Measurements from ENCODE around the gene UTP18.
A peak's percentile ranks its signal among the peaks of the same experiment; 100 is the strongest.
"Not testable (repeated sequence)": the region's sequence is repeated elsewhere in the genome, so short reads cannot be mapped to it uniquely, and the experiment has no call there.

The UTP18 gene

DNA sequence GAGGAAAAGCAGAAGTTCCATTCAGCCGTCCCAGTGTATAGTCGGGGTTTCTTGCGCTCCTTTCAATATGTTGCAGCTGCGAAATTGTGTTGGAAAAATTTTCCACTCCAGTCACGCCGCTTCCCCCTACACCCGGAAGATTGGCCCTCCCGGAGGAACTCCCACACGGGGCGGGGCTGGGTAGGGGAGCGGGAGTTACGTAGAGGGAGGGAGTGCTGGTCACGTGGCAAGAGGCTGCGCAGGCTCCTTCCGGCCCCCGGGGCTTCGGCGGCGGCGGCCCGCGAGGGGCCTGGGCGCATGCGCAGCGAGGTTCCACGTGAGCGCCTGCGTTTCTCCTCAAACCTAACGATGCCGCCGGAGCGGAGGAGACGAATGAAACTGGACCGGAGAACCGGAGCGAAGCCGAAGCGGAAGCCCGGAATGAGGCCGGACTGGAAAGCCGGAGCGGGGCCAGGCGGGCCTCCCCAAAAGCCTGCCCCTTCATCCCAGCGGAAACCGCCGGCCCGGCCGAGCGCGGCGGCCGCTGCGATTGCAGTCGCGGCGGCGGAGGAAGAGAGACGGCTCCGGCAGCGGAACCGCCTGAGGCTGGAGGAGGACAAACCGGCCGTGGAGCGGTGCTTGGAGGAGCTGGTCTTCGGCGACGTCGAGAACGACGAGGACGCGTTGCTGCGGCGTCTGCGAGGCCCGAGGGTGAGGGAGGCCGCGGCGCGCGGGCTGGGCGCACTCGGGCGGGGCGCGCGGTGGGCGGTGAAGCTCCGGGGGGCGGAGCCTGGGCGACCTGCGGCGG lies at the start of gene UTP18:
Gene UTP18, plus strand, starts transcription at position 310 of the 787 bp plus-strand sequence. Its CDS starts 39 bp downstream, at position 349.
- DNase-seq (ENCODE audit: low spot score), result peak; percentile 97

DNA sequence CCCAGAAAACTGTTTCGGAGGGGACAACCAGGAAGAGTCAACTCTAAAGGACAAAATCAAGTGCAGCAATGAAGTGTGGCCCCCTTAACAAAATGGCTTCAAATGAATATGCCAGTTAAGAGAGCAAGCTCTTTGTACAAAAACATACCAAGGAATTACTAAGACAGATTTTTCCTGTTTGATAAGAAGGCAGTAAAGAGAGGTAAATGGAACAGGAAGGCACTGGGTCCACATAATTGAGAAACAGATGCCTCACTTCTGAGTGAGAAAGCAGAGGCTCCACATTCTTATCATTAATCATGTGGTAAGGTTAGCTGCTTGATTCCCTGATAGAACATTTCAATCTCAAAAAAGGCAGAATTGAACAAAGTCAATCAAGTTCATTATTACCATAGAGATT lies 45.4 kb upstream of the UTP18 start:
- no peak for DNase-seq (ENCODE audit: low spot score)

DNA sequence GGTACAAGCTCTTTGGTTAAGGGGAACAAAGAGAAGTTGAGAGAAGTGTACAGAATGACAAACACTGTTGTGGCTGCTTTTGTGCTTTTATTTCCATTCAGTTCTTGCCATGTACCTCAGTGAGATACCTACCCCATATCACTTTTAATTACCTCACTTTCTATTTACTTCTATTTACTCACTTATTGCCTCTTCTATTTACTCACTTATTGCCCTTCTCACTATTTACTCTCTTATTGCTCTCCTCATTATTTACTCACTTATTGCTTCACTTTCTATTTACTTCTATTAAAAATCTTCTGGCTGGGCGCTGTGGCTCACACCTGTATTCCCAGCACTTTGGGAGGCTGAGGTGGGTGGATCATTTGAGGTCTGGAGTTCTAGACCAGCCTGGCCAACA lies 42.4 kb upstream of the UTP18 start:
- DNase-seq (ENCODE audit: low spot score), result no peak

- no peak for DNase-seq (ENCODE audit: low spot score)
Observed at GRCh38 chr17:51221322-51221721, 39.0 kb upstream of the UTP18 start.

DNA sequence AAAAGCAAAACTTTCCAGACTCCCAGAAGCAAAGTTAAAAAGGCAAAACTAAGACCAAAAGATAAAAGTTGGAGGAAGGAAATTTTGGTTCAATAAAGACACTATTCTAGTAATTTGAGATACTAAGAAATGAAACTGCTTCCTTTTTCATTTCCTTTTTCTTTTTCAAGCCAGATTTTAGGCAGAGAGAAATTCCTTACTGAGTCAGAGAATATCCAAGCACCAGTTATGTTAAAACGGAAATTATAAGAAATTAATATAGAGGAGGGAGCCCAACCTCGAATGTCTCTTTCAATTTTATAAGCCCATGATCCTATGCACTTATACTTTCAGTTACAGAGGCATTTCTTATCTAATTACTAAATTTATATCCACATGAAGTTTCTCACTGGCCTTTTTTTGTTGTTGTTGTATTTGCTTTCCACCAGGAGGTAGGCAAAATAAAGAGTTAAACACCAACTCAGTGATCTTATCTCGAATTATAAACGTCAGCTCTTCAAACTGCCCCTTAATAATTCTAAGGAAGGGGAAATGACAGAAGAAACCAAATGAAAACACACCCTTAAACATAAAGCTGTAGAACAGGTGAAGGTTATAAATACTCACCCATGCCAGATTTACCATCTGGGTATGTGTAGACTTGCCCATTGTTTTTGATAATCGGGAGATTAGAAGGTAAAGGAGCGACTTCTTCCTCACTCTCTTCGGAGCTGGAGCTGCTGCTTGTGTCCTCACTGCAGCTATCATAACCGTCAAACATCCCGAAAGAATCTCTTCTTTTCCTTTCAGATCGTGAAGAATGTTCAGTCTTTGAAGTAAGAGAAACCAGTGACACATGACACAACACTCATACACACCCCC lies 35.7 kb upstream of the UTP18 start:
- DNase-seq (ENCODE audit: low spot score), result no peak

- not testable (repeated sequence) for DNase-seq (ENCODE audit: low spot score)
Observed at GRCh38 chr17:51225523-51225922, 34.8 kb upstream of the UTP18 start.

- no peak for DNase-seq (ENCODE audit: low spot score)
Observed at GRCh38 chr17:51228161-51228560, 32.2 kb upstream of the UTP18 start.

DNA sequence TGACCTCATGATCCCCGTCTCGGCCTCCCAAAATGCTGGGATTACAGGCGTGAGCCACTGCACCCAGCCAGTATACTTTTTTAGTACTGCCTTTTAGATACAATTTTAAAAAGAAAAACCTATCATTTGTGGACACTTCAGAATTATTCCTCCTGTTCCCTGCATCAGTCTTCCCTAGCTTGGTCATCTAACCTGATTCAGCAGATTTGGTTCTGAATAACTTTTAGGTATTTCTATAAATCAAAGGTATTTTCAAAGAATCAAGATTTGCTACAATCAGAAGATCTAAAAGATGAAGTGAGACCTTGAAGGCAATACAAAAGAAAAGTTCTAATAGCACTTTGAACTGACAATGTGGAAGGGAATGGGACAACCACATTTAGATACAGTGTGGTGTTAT lies 30.5 kb upstream of the UTP18 start:
- DNase-seq (ENCODE audit: low spot score), result no peak

DNA sequence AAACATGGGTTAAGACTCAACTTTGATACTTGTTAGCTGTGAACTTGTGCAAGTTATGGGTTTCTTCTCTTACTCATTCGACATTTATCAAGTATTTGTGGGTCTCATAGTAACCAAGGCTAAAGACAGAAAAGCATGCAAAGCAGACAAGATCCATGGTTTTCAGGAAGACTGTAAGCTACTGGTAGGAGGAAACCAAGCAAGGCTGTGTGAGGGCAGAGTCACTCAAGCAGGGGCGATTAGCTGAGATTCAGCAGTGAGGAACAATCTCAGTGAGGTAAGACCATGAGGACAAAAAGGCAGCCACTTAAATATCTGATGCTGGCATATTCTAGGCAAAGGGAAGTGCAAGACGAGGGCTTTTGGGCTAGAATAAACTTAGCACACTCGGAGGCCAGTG lies 30.0 kb upstream of the UTP18 start:
- no peak for DNase-seq (ENCODE audit: low spot score)

DNA sequence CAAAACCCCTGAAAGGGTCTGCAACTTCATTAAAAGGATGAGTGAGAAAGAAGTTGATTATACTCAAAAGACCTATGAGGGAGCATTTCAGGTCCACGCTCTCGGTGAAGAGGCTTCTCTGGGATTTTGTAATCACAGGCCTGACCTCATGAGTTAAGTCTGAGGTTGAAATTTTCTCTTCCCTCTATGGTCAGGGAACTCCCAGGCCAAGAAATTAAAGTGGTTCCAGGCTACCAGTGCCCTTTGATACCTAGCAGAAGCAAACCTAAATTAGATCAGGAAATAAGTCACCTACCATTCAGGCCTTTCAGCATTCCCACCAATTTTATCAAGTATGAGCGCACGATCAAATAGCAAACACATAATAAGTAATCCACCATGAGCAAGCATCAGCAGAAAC lies 28.3 kb upstream of the UTP18 start:
- DNase-seq (ENCODE audit: low spot score), result no peak

DNA sequence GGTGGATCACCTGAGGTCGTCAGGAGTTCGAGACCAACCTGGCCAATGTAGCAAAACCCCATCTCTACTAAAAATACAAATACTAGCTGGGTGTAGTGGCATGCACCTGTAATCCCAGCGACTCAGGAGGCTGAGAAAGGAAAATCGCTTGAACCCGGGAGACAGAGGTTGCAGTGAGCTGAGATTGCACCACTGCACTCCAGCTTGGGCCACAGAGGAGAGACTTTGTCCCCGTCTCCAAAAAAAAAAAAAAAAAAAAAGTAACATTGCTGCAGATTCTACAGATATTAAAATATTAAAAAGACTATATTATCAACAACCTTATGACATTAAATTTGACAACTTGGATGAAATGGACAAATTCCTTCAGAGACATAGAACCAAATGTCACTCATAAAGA lies 26.2 kb upstream of the UTP18 start:
- DNase-seq (ENCODE audit: low spot score), result no peak

DNA sequence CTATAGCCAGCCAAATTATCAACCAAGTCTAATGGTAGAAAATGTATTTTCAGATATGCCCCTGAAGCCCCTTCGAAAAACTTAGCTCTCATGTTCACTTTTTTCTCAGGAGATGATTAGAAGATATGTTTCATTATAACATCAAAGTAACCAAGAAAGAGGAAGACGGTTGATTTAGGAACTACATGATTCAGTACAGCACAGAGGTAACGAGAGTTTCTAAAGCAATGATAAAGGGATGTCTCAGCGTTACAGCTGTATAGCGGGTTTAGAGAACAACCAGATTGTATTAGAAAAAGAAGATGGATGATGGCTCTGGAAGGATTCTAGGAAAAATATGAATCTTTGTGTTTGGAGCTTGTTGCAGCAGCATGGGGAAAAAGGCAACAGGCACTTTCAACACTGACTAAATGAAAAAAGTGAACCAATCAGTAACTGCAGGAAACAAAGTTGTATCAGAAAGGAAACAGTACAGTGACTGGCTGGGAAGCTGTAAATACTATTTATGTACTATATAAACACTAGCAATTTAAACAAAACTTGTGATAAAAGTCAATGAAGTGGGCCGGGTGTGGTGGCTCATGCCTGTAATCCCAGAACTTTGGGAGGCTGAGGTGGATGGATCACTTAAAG lies 22.0 kb upstream of the UTP18 start:
- DNase-seq (ENCODE audit: low spot score), result no peak

DNA sequence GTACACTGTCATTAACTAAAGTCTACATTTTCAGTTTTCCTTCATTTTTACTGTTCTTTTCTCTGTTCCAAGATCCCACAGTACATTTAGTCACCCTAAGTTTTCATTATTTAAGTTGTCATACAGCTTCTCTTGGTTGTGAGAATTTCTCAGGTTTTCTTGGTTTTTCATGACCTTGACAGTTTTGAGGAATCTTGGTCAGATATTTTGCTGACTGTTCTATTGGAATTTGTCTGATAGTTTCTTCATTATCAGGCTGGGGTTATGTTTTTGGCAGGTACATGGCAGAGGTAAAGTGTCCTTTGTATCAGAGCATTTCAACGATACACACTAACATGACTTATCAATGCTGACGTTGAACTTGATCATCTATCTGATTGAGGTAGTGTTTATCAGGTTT lies 20.1 kb upstream of the UTP18 start:
- no peak for DNase-seq (ENCODE audit: low spot score)

DNA sequence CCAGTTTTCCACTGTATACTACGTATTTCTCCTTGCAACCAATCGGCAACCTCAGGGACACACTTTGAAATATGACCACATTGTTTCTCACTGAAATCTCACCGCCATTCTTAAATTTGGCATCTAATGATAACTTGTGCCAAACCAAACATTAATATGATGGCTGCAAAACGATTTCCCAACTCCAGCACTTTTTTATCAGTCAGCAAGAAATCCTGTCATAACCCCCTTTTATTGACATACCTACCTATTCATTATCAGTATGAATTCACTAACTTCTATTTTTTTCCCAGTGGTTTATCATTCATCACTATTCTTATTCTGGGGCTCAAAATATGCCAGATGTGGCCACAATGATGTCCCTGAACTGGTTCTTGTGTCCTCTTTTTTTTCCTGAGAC lies 16.3 kb upstream of the UTP18 start:
- no peak for DNase-seq (ENCODE audit: low spot score)

- no peak for DNase-seq (ENCODE audit: low spot score)
Observed at GRCh38 chr17:51245535-51245934, 14.8 kb upstream of the UTP18 start.

GRCh38 chr17:51250314-51250840 lies 10.0 kb upstream of the UTP18 start:
- DNase-seq (ENCODE audit: low spot score), result no peak

DNA sequence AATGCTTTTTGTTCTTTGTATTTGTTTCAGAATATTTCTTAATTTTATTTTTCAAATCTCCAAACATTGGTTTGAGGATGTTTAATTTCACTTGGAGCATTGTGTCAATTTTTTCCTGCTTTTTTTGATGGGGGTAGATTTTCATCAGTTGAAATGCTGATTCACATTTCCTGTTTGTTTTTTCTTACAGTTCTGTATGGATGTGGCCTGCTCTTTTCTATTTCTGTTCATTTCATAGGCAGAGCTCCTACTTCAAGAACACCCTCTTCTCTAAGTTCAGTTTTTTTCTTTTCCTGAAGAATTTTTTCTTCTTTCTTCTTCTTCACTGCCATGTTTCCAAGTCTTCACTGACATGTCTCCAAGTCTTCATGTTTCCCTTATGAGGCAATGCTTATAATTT lies 9.3 kb upstream of the UTP18 start:
- no peak for DNase-seq (ENCODE audit: low spot score)

DNA sequence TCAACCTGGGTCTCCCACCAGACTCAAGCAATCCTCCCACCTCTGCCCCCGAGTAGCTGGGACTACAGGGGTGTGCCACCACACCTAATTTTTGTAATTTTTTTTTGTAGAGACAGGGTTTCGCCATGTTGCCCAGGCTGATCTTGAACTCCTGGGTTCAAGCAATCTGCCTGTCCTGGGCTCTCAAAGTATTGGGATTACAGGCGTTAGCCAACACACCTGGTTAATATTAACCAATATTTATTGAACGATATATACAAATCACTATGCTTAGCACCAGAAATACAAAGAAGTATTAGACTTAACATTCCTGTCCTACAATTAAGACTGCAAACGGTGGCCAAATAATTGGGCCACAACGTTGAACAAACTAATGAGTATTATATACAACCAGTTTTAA lies 4.7 kb upstream of the UTP18 start:
- no peak for DNase-seq (ENCODE audit: low spot score)

- no peak for DNase-seq (ENCODE audit: low spot score)
Observed at GRCh38 chr17:51256101-51256500, 4.2 kb upstream of the UTP18 start.

DNA sequence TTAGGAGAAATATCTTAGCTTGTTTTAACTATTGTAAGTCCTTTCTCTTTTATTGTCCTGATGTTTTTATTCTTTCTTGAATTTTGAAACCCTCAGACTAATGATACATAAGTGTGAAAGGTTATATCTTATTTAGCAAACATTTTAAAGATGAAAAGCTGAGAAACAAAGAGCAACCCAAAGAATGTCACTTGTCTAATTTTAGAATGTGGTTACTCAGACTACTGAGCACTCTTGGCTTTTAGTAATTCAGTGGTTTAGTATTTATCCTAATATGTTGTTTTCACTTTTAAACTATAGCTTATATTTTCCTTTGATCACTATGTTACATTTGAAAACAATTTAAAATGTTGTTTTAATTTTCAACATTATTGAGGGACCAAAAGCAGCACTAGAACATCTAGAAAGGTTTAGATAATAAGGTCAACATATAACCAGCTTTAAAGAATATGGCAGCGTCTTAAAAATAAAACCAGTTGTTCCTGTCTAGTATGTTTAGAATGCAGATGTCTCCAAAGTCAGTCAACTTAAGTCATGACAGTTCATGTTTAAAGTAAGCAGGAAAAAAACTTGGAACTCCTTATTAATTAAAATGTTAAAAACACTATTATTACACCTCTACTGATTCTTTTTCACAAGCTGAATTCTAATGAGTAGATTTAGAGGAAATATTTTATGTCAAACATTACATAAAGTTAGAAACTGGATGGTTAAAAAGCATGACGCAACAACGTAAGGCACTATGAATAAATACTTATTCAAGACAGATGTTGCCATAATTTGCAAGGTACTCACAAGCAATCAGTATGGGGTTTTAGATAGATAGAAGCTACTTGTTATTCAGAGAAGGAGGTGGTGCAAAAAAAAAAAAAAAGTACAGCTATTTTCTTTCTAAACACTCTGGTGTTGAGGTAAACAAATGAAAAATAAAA lies 2.9 kb upstream of the UTP18 start:
- no peak for DNase-seq (ENCODE audit: low spot score)

DNA sequence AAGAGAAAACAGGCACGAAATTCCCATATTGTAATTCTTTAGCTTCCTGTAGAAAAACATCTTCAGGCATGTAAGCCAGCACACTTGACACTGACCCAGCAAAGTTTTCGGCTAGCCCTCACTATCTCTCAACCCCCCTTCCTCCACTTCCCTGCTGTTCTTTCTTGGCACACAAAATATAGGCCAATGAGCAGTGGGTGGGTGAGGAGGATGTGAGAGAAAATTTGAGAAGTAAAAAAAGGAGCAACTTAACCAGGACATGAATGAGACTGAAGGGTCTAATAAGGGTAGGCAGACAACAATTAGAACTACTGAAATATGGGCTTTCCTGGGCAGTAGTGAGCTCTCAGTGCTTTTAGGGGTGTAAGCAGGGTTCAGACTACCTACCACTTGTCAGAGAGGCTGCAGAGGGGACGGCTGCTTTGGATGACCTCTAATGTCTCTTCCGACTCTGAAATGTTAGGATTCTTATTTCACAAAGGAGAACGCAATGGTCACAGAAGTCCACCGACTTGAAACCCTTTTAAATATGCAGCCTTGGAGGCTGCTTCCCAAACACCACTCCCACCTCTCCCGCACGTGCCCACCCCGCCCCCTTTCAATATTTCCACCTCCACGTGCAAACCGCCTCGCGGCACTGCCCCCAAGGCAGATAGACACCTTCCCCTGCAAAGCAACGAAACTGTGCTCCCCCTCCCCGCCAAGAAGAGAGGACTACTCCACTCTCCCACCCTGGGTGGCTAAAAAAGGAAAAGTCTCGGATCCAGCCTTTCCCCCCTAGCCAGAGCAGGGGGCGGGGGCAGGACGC lies 1.4 kb upstream of the UTP18 start:
- DNase-seq (ENCODE audit: low spot score), result peak; percentile 51

All from hematopoietic multipotent progenitor cell treated with erythropoietin and hydrocortisone succinate and interleukin-3 and kit ligand, for 17 days (in vitro differentiated cells).